Hindlimb muscle (tissue), 1 donor: ENCODE data around the gene NDST1. TPM values are rescaled to one million over a fixed set of nuclear protein-coding genes. Genes with fewer than 3 reads are reported as not detected.

Source experiments
- polyA plus RNA-seq: library from polyadenylated mRNA; unstranded; fragments of 120-200 nt; gene quantifications from one replicate; pipeline ENCODE4 v1.2.1, GENCODE V29; 2013; ENCODE audit not compliant: insufficient read length

The NDST1 gene
- polyA plus RNA-seq, 1 donor: 48.2 TPM

Other genes starting within 250 kb of the NDST1 start
- 116 TPM for gene CAMK2A, start 218.4 kb upstream of the NDST1 start, polyA plus RNA-seq
- gene ARSI, start 205.2 kb upstream of the NDST1 start, polyA plus RNA-seq: 8.2 TPM
- gene TCOF1, start 150.4 kb upstream of the NDST1 start, polyA plus RNA-seq: 23.5 TPM
- gene CD74, start 95.2 kb upstream of the NDST1 start, polyA plus RNA-seq: 195 TPM
- 2,799 TPM for gene RPS14, start 58.4 kb upstream of the NDST1 start, polyA plus RNA-seq
- 32.8 TPM for gene SYNPO, start 132.5 kb downstream of the NDST1 start, polyA plus RNA-seq
- 12.5 TPM for gene MYOZ3, start 153.1 kb downstream of the NDST1 start, polyA plus RNA-seq
- 43.8 TPM for gene RBM22, start 192.9 kb downstream of the NDST1 start, polyA plus RNA-seq